ENCODE results near the gene NDOR1.

DNA sequence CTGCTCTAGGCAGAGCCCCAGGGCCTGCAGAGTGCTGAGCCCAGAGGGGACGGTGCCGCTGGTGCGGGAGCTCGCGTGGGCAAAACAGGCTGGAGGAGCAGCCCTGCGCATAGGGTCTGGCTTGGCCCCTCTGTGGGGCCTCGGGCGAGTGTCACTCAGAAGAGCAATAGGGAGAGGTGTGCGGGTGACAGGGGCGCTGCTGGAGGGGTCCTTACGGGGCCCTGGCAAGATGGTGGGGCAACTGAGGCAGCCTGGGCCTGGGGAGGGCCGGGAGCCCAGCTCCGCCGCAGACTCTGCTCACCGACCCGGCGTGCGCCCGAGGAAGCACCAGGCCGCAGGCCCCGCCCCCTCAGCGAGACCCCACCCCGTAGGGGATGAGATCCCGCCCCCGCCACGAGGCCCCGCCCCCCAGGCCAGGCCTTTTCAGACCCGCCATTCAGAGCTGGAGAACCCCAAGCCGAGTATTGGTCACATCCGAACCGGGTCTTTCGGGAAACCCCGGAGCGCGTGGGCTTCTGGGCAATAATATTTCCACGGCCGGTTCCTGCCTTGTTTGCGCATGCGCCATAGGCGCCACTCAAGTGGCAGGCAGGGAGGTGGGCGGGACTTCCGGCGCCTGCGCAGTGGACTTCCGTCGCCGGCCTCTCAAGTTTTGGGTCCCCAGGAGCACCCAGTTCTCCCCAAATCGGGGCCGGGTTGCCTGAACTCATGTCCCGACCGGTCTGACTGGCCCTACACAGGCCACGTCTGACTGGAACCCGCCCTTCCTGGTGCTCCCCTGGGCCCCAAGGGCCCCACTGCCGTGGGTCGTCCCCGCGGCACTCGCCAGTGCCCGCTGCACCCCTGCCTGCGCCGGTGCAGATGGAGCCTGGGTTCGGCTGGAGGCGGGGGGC, 17.8 kb downstream of the NDOR1 start:
- TF ChIP-seq CTCF (IDR thresholded peaks at IDR 0.05; ENCODE audit: low read length), result no peak
- TF ChIP-seq EZH2 (IDR thresholded peaks at IDR 0.05; ENCODE audit: borderline replicate concordance, low read length), result no peak

All from OCI-LY1 (cell line).